Ectodermal cell (in vitro differentiated cells): Measurements from ENCODE around the gene NEDD8.
"Not testable (repeated sequence)": the region's sequence is repeated elsewhere in the genome, so short reads cannot be mapped to it uniquely, and the experiment has no call there.

ENCODE experiments used
- H3K27ac ChIP-seq: 2 replicates; pipeline ENCODE4 v1.7.0; 2013; ENCODE audit warnings: mild to moderate bottlenecking, low read depth, low read length; ENCODE audit not compliant: insufficient read depth, poor library complexity, severe bottlenecking
- H3K27me3 ChIP-seq: 2 replicates; pipeline ENCODE4 v1.7.0; 2013; ENCODE audit warnings: mild to moderate bottlenecking, low read length; ENCODE audit not compliant: insufficient read depth, control insufficient read depth, poor library complexity, severe bottlenecking
- H3K36me3 ChIP-seq: one replicate; pipeline ENCODE4 v1.7.0; 2013; ENCODE audit warnings: low read length; ENCODE audit not compliant: control insufficient read depth, insufficient read depth
- H3K4me1 ChIP-seq: one replicate; pipeline ENCODE4 v1.7.0; 2013; ENCODE audit warnings: low read length; ENCODE audit not compliant: control insufficient read depth, insufficient read depth
- H3K4me3 ChIP-seq: 2 replicates; pipeline ENCODE4 v1.7.0; 2013; ENCODE audit warnings: low read depth, low read length, control low read depth; ENCODE audit not compliant: insufficient read depth
- H3K9me3 ChIP-seq: 2 replicates; pipeline ENCODE4 v1.7.0; 2013; ENCODE audit warnings: mild to moderate bottlenecking, low read length, moderate library complexity; ENCODE audit not compliant: control insufficient read depth
- WGBS, 2 experiments: methylation state at CpG; one replicate each; pipeline ENCODE4 v1.1.7; 2013; ENCODE audit warnings: missing lambda C conversion rate in 2 of 2; 5-methylcytosine and 5-hydroxymethylcytosine counted together

Gene NEDD8

GRCh38 chr14:24226473-24226872 is 5.7 kb downstream of the NEDD8 start:
- Histone ChIP-seq H3K27ac (no peak overlapping the region), H3K4me1 (peaks cover 4% of the 10 kb centered on the region), H3K9me3 (no peaks in the 10 kb centered on the region), H3K4me3 (no peak overlapping the region), H3K36me3 (no peaks in the 10 kb centered on the region), H3K27me3 (no peaks in the 10 kb centered on the region)
- 100% methylated on average over 1 of the region's 1 CpG; no CpG with 5 or more reads in 1 of the 2 experiments for WGBS, 2 experiments

GRCh38 chr14:24224618-24225071 is 7.5 kb downstream of the NEDD8 start:
- Histone ChIP-seq H3K27me3 (no peaks in the 10 kb centered on the region), H3K9me3 (no peaks in the 10 kb centered on the region), H3K27ac (no peak overlapping the region), H3K4me1 (no peaks in the 10 kb centered on the region), H3K4me3 (no peak overlapping the region), H3K36me3 (no peaks in the 10 kb centered on the region)
- 92 to 96% methylated on average over 7 of the region's 7 CpGs for WGBS, 2 experiments

GRCh38 chr14:24222987-24223386 is 9.2 kb downstream of the NEDD8 start:
- 93 to 97% methylated on average over 4 of the region's 4 CpGs for whole genome bisulfite sequencing, 2 experiments
- H3K27me3 ChIP-seq: not testable (repeated sequence)

GRCh38 chr14:24219521-24219920 is 12.6 kb downstream of the NEDD8 start:
- H3K27me3 ChIP-seq: no peaks in the 10 kb centered on the region
- H3K4me3 ChIP-seq: no peak overlapping the region
- no peaks in the 10 kb centered on the region for H3K36me3 ChIP-seq
- 63 to 91% methylated on average over 2 to 3 of the region's 3 CpGs for WGBS, 2 experiments
- H3K27ac ChIP-seq: no peak overlapping the region
- H3K9me3 ChIP-seq: no peaks in the 10 kb centered on the region
- peaks cover 2% of the 10 kb centered on the region for H3K4me1 ChIP-seq

More at GRCh38 chr14:24222987-24223386, 9.2 kb downstream of the NEDD8 start:
- not testable (repeated sequence) for H3K27ac ChIP-seq, H3K36me3 ChIP-seq, H3K9me3 ChIP-seq, H3K4me1 ChIP-seq, H3K4me3 ChIP-seq

- no peak overlapping the region for H3K27ac ChIP-seq
These were observed 13.1 kb downstream of the NEDD8 start for GRCh38 chr14:24219080-24219479.

GRCh38 chr14:24216876-24217275 is 15.3 kb downstream of the NEDD8 start:
- H3K27me3 ChIP-seq, H3K4me1 ChIP-seq, H3K27ac ChIP-seq, H3K4me3 ChIP-seq, H3K36me3 ChIP-seq, H3K9me3 ChIP-seq: not testable (repeated sequence)
- 91 to 100% methylated on average over 1 of the region's 1 CpG for WGBS, 2 experiments

More at GRCh38 chr14:24219080-24219479, 13.1 kb downstream of the NEDD8 start:
- H3K36me3 ChIP-seq: no peaks in the 10 kb centered on the region
- H3K4me3 ChIP-seq: no peak overlapping the region
- no peaks in the 10 kb centered on the region for H3K9me3 ChIP-seq
- H3K27me3 ChIP-seq: no peaks in the 10 kb centered on the region
- 86 to 93% methylated on average over 3 to 4 of the region's 4 CpGs for WGBS, 2 experiments
- H3K4me1 ChIP-seq: peaks cover 2% of the 10 kb centered on the region

GRCh38 chr14:24216345-24216699 is 15.8 kb downstream of the NEDD8 start:
- Histone ChIP-seq H3K4me3 (no peak overlapping the region), H3K9me3 (no peaks in the 10 kb centered on the region)

GRCh38 chr14:24215495-24216344 is 16.4 kb downstream of the NEDD8 start, which contains the start of gene MDP1:
TSS of gene MDP1 (minus strand) at chr14:24216066. CDS start at chr14:24215955, 111 bp downstream.
- 2% methylated on average over 40 of the region's 40 CpGs for WGBS, 2 experiments
- Histone ChIP-seq H3K4me1 (peaks cover 8% of the 10 kb centered on the region), H3K4me3 (peak within 1 kb of the TSS; percentile 65), H3K36me3 (peaks cover 3% of the 10 kb centered on the region), H3K9me3 (no peaks in the 10 kb centered on the region), H3K27me3 (no peaks in the 10 kb centered on the region), H3K27ac (no peak within 1 kb of the TSS)

More at GRCh38 chr14:24216345-24216699, 15.8 kb downstream of the NEDD8 start:
- H3K27ac ChIP-seq: no peak overlapping the region
- H3K4me1 ChIP-seq: peaks cover 8% of the 10 kb centered on the region
- H3K27me3 ChIP-seq: no peaks in the 10 kb centered on the region
- H3K36me3 ChIP-seq: peaks cover 3% of the 10 kb centered on the region
- 88 to 98% methylated on average over 2 of the region's 2 CpGs for WGBS, 2 experiments

- Histone ChIP-seq H3K36me3 (peaks cover 16% of the 10 kb centered on the region), H3K4me1 (peaks cover 8% of the 10 kb centered on the region), H3K27ac (no peak overlapping the region), H3K27me3 (no peaks in the 10 kb centered on the region), H3K4me3 (peak overlapping the region; percentile 54), H3K9me3 (no peaks in the 10 kb centered on the region)
- 95% methylated on average over 7 of the region's 7 CpGs for WGBS, 2 experiments
These were observed 18.1 kb downstream of the NEDD8 start for GRCh38 chr14:24213866-24214662.
